Lower leg skin (tissue), 4 donors: Measurements from ENCODE around the gene CAMTA1. TPM values are rescaled to one million over a fixed set of nuclear protein-coding genes. Genes with fewer than 3 reads are reported as not detected.

Source experiments
- DNase-seq, 2 donors: peaks; one replicate each; pipeline ENCODE4 v3.0.0-alpha.2; 2019; ENCODE audit warnings: low spot score in 2 of 2
- H3K4me3 ChIP-seq: fragments of 200-600 bp; sonication (generic); 2 replicates; pipeline ENCODE4 v1.5.1; 2017; ENCODE audit warnings: mild to moderate bottlenecking, low read depth; ENCODE audit not compliant: poor library complexity, severe bottlenecking
- CTCF ChIP-seq, 3 donors: fragments of 450-650 bp; IDR thresholded peaks; one replicate each; pipeline ENCODE4 v1.5.1; 2016; ENCODE audit warnings: antibody characterized with exemption in 3 of 3, mild to moderate bottlenecking in 3 of 3, moderate library complexity in 2 of 3
- POLR2A ChIP-seq, 2 donors: fragments of 450-650 bp; IDR thresholded peaks; one replicate each; pipeline ENCODE4 v1.6.1; 2016 to 2017; ENCODE audit warnings: antibody characterized with exemption in 2 of 2, mild to moderate bottlenecking in 1 of 2, moderate library complexity in 1 of 2
- WGBS, 2 donors: methylation state at CpG; one replicate each; pipeline ENCODE4 v1.1.5; 2018; 5-methylcytosine and 5-hydroxymethylcytosine counted together
- intact Hi-C: fragments of 100-400 bp; cut with DNase I; formaldehyde crosslinking; loops from one replicate; pipeline ENCODE4 v1.15.0; 2023; ENCODE audit warnings: low total_unique reads
- total RNA-seq, 4 donors: library from RNA; depleted of rRNA; stranded (reverse); fragments of >200 nt; gene quantifications; one replicate each; pipeline ENCODE4 v1.1.0, GENCODE V29; 2016

CAMTA1 gene
- total RNA-seq, 4 donors from 2014 or later, result 24.4 to 52.3 (median 32.9) TPM

GRCh38 chr1:7633506-7634245 is 848.4 kb downstream of the CAMTA1 start:
- TF ChIP-seq POLR2A (IDR thresholded peaks at IDR 0.05) (no peak), CTCF (IDR thresholded peaks at IDR 0.05) (no peak)
- WGBS, 2 donors, result 75 to 79% methylated on average over 25 of the region's 25 CpGs
- H3K4me3 ChIP-seq, result no peak overlapping the region
- intact Hi-C loops, result no loop called here
- DNase-seq, result no peak

GRCh38 chr1:7634546-7635240 is 849.4 kb downstream of the CAMTA1 start:
- no peak for TF ChIP-seq POLR2A (IDR thresholded peaks at IDR 0.05)
- no peak for TF ChIP-seq CTCF (IDR thresholded peaks at IDR 0.05)
- no peak overlapping the region for H3K4me3 ChIP-seq
- intact Hi-C loops, result no loop called here
- WGBS, 2 donors, result 70 to 84% methylated on average over 12 to 13 of the region's 13 CpGs
- no peak for DNase-seq

- intact Hi-C loops, result no loop called here
Measured at GRCh38 chr1:7636795-7637526, 851.7 kb downstream of the CAMTA1 start.

GRCh38 chr1:7638078-7638477 is 852.8 kb downstream of the CAMTA1 start:
- intact Hi-C loops, result no loop called here
- no peak for TF ChIP-seq CTCF (IDR thresholded peaks at IDR 0.05)
- TF ChIP-seq POLR2A (IDR thresholded peaks at IDR 0.05), result no peak
- no peak overlapping the region for H3K4me3 ChIP-seq
- DNase-seq, result no peak
- WGBS, 2 donors, result 72 to 74% methylated on average over 8 of the region's 8 CpGs

More at GRCh38 chr1:7636795-7637526, 851.7 kb downstream of the CAMTA1 start:
- no peak overlapping the region for H3K4me3 ChIP-seq
- DNase-seq, result no peak
- WGBS, 2 donors, result 82 to 86% methylated on average over 12 to 15 of the region's 16 CpGs
- no peak for TF ChIP-seq CTCF (IDR thresholded peaks at IDR 0.05)
- TF ChIP-seq POLR2A (IDR thresholded peaks at IDR 0.05), result no peak

GRCh38 chr1:7639435-7640131 is 854.3 kb downstream of the CAMTA1 start:
- intact Hi-C loops, result loop anchor here (10.0 kb wide), 1 partner anchor 585 kb away; no protein-coding TSS in a partner anchor
- TF ChIP-seq POLR2A (IDR thresholded peaks at IDR 0.05) (no peak), CTCF (IDR thresholded peaks at IDR 0.05) (no peak)
- no peak overlapping the region for H3K4me3 ChIP-seq
- WGBS, 2 donors, result 88 to 91% methylated on average over 13 of the region's 13 CpGs
- DNase-seq, result no peak
